HG02840 (cell line): Measurements from ENCODE around the gene HACD2.

Experiments
- ATAC-seq: cut with Tn5 transposase; IDR thresholded peaks from one replicate; pipeline ENCODE4 v1.9.1; 2021; ENCODE audit warnings: mild to moderate bottlenecking, moderate library complexity, moderate number of reproducible peaks; ENCODE audit not compliant: unreplicated experiment, low FRiP score

Gene HACD2

DNA sequence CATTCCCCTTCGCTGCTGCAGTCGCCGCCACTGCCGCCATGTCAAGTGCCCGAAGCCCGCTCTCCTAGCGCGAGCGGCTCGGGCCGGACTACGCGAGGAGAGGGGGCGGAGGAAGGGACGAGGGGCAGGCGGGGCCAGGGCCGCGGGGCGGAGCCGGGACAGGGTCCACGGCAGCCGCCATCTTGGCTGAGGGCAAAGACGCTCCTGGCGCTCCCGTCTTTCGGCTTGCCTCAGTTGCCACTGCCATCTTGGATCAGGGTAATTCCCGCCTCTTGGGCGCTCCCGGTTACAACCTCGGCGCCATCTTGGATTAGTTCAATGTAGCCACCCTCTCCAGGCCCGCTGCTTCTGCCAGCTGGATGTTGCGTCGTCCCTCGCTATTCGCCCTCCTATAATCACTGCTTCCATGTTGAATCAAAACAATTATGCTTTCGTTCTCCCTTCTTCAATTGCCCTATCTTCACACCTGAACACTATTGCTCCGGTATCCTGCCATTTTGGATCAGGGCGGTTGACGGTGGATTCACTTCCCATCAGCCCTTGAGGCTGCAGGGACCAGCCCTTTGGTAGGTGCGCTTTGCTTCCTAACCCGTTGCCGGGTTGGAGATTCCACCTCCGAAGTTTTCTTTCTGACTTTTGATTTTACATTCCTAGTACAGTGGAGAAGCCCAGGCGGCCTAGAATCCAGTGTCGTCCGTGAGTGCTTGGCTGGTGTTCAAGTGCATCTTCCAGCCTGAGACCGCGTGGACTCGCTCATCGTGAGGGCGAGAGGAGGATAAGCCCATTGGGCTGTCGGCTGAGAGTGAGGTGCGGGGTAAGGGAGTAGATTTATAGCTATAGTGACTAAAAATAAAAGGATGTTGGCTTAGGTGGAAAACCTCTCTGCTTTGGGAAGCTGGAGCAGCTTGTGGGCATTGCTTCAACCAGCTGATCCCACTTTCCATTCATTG is at the start of gene HACD2:
TSS of gene HACD2 (minus strand) at position 66 of the 950 bp plus-strand sequence. CDS start at position 40, 26 bp downstream.
- ATAC-seq: peak; percentile 93

DNA sequence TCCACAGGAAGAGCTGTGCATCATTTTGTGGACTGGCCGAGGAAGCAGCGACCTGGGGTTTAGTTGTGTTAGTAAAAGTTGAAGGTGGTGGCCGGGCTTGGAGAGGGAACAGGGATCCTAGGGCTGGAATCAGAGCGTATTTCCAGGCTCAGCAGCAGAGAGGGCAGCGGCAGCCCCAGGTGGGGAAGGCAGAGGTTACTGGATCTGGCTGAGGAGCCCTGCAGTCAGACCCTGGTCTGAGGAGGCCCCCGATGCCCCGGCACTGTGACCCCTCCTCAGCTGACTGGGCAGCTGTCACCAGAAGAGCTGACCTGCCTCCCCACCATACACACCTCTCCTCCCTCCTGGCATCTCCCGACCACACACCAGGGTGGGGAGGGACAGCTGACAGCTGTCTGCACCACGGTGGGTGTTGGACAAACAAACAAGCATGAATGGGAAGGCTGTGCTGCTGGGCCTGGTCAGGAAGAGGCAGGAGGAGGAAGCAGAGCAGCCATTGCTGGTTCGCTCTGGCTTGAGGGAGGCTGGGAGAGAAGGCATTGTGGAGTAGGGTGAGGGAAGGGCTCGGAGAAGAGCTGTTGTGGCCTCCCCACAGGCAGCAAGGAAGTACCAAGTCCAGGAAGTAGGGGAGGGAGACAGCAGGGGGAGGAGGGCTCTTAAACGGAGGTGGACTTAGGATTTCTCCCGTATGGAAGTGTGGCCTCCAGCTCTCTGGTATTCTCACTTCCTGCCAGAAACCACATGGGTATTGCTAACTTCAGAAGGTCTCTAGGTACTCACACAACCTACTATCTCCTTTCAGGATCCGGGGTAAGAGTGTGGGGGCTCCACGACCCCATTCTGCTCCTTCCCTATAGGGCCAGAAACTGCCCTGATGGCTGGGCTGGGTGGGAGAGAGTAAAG is 49.5 kb upstream of the HACD2 start:
- ATAC-seq: no peak

DNA sequence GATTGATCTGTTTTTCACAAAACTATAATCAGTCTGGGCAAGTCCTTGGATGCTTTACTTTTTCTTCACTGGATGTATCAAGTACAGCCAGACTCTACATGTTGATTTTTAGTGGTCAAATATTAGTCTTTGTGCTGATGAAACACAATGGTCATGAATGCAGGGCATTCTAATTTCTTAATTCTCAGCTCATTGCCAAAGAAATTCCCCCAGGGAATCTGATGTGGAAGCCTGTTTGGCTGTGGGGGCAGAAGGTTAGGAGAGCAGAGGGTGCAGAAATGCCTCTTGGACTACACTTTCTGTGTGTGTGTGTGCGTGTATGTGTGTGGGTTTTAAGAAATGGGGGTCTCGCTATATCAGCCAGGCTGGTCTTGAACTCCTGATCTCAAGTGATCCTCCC is 48.7 kb upstream of the HACD2 start:
- no peak for ATAC-seq

GRCh38 chr3:123632161-123632655 is 47.4 kb upstream of the HACD2 start:
- no peak for ATAC-seq

DNA sequence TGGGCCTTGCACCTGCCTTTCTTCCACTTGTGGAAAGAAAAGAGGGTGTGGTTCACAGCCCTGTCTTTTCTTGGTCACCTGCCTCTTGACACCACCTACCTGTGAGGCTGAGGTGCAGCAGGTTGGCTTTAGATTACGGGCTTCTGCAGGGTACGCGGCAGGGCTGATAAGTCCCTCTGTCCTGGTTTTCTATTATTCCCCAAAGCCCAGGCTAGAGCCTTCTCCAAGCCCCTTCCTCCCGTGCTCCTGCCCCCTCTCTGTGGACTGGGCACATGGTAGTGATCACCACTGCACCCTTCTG is 44.8 kb upstream of the HACD2 start:
- ATAC-seq: no peak

- no peak for ATAC-seq
Observed at GRCh38 chr3:123628996-123629746, 44.3 kb upstream of the HACD2 start.

- ATAC-seq: no peak
Observed at GRCh38 chr3:123627673-123628670, 43.1 kb upstream of the HACD2 start.

- no peak for ATAC-seq
Observed at GRCh38 chr3:123626881-123627280, 42.0 kb upstream of the HACD2 start.

DNA sequence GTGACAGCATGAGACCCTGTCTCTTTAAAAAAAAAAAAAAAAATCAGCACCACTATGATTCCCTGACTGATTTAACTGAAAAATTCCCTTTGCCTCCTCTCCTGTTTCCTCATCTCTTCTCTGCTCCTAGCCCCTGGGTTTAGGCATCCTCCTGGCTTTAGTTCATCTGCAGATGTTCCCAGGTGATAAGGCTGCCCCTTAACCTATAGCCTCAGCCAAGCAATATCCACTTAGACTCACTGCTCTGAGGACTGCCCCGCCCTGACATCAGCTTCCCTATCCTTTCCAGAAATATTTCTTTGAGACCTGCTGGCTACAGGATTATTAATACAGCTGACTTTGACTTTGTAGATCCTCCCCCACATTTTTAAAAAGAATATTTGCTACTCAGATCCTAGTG is 39.4 kb upstream of the HACD2 start:
- no peak for ATAC-seq

DNA sequence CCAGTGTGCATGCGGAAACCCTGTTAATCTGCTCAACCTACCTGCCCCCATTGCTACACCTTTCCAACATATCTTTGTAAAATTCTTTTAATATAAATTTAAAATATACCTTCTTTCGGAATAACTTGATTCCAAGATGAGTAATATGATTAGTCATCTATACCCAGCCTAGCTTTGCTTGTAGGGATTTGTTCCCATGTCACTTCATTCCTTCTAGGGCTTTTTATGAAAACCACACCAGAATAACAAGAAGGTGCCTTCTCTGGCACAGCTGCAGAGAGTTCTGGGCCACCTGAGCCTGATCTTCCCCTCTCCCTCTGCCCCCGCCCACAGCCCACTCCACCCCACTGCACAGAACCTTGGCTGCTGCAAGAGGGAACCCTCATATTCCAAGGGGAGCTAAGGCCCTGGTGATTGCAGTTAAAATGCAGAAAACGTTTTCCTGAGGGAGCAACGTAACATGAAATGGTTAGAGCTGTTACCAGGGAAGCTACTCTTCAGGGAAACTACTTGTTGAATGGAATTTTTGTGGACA is 38.6 kb upstream of the HACD2 start:
- ATAC-seq: no peak

GRCh38 chr3:123622766-123623165 is 37.9 kb upstream of the HACD2 start:
- no peak for ATAC-seq

DNA sequence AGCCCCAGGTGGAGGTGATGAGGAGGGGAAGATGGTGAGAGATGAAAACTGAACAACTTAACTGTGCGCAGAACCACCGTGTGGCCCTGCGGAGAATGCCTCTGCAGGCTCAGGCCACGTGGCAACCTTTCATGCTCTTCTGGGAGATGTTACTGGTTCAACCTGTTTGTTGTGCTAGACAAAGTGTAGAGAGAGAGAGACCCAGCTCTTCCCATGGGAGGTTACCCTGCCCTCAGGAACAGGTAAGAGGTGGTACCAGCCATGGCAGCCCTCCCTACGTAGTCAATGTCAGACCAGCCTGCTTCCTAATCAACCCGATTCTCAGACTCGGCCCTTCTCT is 37.0 kb upstream of the HACD2 start:
- ATAC-seq: no peak

- ATAC-seq: no peak
Observed at GRCh38 chr3:123621186-123621849, 36.5 kb upstream of the HACD2 start.

GRCh38 chr3:123620343-123620742 is 35.5 kb upstream of the HACD2 start:
- no peak for ATAC-seq

GRCh38 chr3:123618768-123619484 is 34.1 kb upstream of the HACD2 start:
- ATAC-seq: no peak

GRCh38 chr3:123618076-123618708 is 33.3 kb upstream of the HACD2 start:
- no peak for ATAC-seq

DNA sequence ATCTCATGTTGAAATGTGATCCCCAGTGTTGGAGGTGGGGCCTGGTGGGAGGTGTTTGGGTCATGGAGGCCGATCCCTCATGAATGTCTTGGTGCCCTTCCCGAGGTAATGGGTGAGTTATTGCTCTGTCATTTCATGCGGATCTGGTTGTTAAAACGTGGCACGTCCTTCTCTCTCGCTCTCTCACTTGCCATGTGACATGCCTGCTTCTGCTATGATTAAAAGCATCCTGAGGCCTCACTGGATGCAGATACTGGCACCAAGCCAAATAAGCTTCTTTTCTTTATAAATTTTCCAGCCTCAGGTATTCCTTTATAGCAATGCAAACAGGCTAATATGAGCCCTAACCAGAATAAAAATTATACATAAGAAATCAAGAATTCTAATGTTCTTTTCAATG is 31.7 kb upstream of the HACD2 start:
- ATAC-seq: no peak

GRCh38 chr3:123613543-123613942 is 28.7 kb upstream of the HACD2 start:
- ATAC-seq: no peak
